Brain microvascular endothelial cell (primary cell): ENCODE data around the gene GGA3.
"Not testable (repeated sequence)": the region's sequence is repeated elsewhere in the genome, so short reads cannot be mapped to it uniquely, and the experiment has no call there.

Experiments used
- DNase-seq: peaks from one replicate; pipeline ENCODE4 v3.0.0-alpha.2; 2020
- H3K27ac ChIP-seq: fragments of 250-450 bp; sonication (Bioruptor Pico); 2 replicates; pipeline ENCODE4 v1.5.1; 2020; ENCODE audit warnings: mild to moderate bottlenecking, moderate library complexity
- H3K27me3 ChIP-seq: fragments of 250-450 bp; sonication (Bioruptor Pico); replicated peaks from 2 replicates; pipeline ENCODE4 v1.5.1; 2020; ENCODE audit warnings: mild to moderate bottlenecking
- H3K36me3 ChIP-seq: fragments of 250-450 bp; sonication (Bioruptor Pico); replicated peaks from 2 replicates; pipeline ENCODE4 v1.5.1; 2020; ENCODE audit warnings: mild to moderate bottlenecking
- H3K4me3 ChIP-seq: 2 replicates; pipeline ENCODE4 v1.5.1; 2011; ENCODE audit warnings: low read depth, mild to moderate bottlenecking, control low read depth, low read length, moderate library complexity
- CTCF ChIP-seq: IDR thresholded peaks from 2 replicates; pipeline ENCODE4 v1.5.1; 2011; ENCODE audit warnings: low read depth, mild to moderate bottlenecking, moderate library complexity, low read length, control low read depth, inconsistent platforms; ENCODE audit errors: missing control alignments
- in situ Hi-C: cut with HindIII; loops from 2 replicates; pipeline ENCODE4 v1.10.0; 2017; ENCODE audit warnings: low sequenced_read_pairs, low pct_ligation_motif_present

GGA3 gene

GRCh38 chr17:75300280-75300679 lies 38.9 kb upstream of the GGA3 start:
- H3K27me3 ChIP-seq, result no peaks in the 10 kb centered on the region
- no peak for DNase-seq
- H3K4me3 ChIP-seq, result no peak overlapping the region
- no peak for TF ChIP-seq CTCF
- no peak overlapping the region for H3K27ac ChIP-seq
- in situ Hi-C loops, result no loop called here
- H3K36me3 ChIP-seq, result no peaks in the 10 kb centered on the region

- Histone ChIP-seq H3K27ac (no peak overlapping the region), H3K36me3 (no peaks in the 10 kb centered on the region), H3K4me3 (no peak overlapping the region), H3K27me3 (no peaks in the 10 kb centered on the region)
- in situ Hi-C loops, result no loop called here
- no peak for DNase-seq
- TF ChIP-seq CTCF, result no peak
These were observed 34.1 kb upstream of the GGA3 start for GRCh38 chr17:75295201-75296158.

- in situ Hi-C loops, H3K27ac ChIP-seq, DNase-seq, H3K4me3 ChIP-seq, H3K36me3 ChIP-seq, H3K27me3 ChIP-seq: not testable (repeated sequence)
These were observed 31.5 kb upstream of the GGA3 start for GRCh38 chr17:75292810-75293448.

- TF ChIP-seq CTCF, result peak; percentile 27
- in situ Hi-C loops, result no loop called here
- peak; percentile 53 for DNase-seq
- peaks cover 7% of the 10 kb centered on the region for H3K36me3 ChIP-seq
- H3K4me3 ChIP-seq, result peak overlapping the region; percentile 87
- H3K27ac ChIP-seq, result peak overlapping the region; percentile 97
- no peaks in the 10 kb centered on the region for H3K27me3 ChIP-seq
These were observed 28.5 kb upstream of the GGA3 start for GRCh38 chr17:75289832-75290337.

GRCh38 chr17:75289115-75289831 lies 27.9 kb upstream of the GGA3 start, which contains the start of gene SLC25A19:
Gene SLC25A19, minus strand, starts transcription at chr17:75289433. Its CDS starts 2,669 bp downstream, at chr17:75286764.
- Histone ChIP-seq H3K27ac (peak within 1 kb of the TSS; percentile 97), H3K4me3 (peak within 1 kb of the TSS; percentile 87), H3K27me3 (no peaks in the 10 kb centered on the region), H3K36me3 (peaks cover 7% of the 10 kb centered on the region)
- TF ChIP-seq CTCF, result peak; percentile 23
- peak; percentile 100 for DNase-seq
- in situ Hi-C loops, result no loop called here
